Activated CD4-positive, alpha-beta T cell treated with anti-CD3 and anti-CD28 coated beads, Interleukin-10, Interleukin-2, amounts not matched to agents 100 ng/mL and 50 ng/mL, durations not matched to agents 16 hours and 8 hours (primary cell): ENCODE results near the gene SYT13.
"Not testable (repeated sequence)": the region's sequence is repeated elsewhere in the genome, so short reads cannot be mapped to it uniquely, and the experiment has no call there.

Experiments used
- DNase-seq: peaks from one replicate; pipeline ENCODE4 v3.0.0-alpha.2; 2020

The SYT13 gene

DNA sequence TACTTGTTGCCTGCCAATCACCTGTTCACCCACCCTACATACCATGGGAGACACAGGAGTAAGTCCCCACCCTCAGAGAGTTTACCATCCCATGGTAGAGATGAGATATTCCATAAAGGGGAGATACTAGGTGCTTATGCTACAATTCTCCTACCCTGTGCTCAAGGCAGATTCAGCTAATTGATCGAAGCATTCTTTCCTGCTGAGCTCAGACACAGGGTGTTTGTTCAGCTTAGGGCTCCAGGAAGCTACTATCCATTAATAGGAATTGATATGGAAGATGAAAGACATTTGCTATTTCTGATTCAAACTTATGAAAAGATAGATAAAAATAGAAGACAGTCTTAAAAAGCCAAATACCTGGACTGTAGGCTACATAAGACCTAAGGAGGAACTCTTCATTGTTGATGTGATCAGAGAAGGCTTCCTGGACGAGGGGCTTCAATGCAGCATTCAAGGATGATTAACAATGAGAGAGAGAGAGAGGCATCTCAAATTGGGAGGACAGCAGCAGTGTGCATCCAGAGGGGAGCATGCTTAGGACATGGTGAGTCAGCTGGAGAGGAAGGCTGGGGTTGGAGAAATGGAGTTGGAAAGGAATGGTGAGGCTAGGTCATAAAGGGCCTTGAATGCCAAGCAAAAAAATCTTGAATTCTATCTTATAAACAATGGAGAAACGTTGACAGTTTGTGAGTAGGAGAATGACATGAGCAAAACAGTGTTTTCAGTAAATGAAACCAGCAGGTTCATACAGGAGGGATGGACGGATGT is 15.0 kb downstream of the SYT13 start:
- no peak for DNase-seq

- no peak for DNase-seq
Measured at GRCh38 chr11:45269678-45270077, 16.5 kb downstream of the SYT13 start.

GRCh38 chr11:45267652-45268299 is 18.4 kb downstream of the SYT13 start:
- DNase-seq = no peak

GRCh38 chr11:45267052-45267451 is 19.1 kb downstream of the SYT13 start:
- peak; percentile 29 for DNase-seq

GRCh38 chr11:45266676-45267020 is 19.5 kb downstream of the SYT13 start:
- DNase-seq = no peak

GRCh38 chr11:45265969-45266675 is 20.0 kb downstream of the SYT13 start:
- no peak for DNase-seq

DNA sequence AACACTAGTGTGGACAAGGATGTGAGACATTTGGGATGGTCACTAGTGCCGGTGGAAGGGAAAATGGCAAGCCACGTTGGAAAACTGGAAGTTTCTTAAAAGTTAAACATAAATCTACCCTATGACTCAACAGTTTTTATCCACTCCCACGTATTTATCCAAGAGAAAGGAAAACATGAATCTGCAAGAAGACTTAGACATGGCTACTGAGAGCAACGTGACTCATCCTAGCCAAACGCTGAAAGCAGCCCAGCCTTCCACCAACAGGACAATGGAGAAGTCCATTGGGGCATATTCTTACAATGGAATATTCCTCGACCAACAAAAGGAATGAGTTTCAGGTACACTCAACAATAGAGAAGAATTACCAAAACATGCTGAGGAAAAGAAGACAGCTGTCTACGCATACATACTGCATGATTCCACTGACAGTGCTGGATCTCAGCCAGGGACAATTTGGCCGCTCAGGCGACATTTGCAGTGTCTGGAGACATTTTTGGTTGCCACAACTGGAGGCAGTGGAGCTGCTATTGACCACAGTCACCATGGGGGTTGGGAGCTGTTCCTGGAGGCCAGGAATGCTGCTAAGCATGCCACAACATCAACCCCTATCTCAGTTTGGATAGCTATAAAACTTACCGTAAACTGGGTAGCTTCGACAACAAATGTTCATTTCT is 21.2 kb downstream of the SYT13 start:
- DNase-seq = no peak

- no peak for DNase-seq
Measured at GRCh38 chr11:45263773-45264172, 22.4 kb downstream of the SYT13 start.

DNA sequence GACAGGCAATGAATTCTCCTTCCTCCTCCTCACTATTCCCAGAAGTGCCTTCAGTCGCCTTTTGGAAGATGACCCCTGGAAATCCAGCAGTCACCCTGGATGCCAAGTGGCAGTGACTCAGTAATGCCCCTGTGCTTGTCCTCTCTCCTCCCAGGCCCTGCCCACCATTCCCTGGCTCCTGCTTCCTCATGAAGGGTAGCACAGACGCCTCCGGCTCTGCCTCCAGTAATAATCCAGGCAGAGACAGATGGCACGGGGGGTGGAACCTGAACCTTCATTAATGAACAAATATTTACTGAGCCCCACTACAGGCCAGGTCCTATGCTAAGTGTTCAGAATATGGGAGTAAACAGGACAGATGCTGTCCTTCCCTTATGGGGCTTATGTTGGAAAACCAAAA is 23.2 kb downstream of the SYT13 start:
- no peak for DNase-seq

GRCh38 chr11:45260071-45260470 is 26.1 kb downstream of the SYT13 start:
- no peak for DNase-seq

DNA sequence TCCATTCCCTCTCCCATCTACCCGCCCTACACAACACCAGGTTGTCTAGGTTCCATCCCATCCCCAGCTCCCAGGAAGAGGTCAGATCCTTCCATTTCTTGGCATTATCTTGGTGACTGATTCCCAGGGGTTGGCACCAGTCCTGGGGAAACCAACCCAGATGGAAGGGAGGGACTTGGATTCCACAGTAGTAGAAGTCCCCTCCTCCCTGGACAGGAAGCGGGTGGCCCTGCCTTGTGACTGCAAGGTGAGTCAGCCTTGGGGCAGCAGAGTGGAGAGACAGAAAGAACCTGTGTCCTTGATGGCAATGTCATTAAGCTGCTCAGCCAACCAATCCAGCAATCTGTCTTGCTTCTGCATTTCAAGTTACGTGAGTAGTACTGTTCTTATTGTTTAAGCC is 26.5 kb downstream of the SYT13 start:
- DNase-seq = no peak

- DNase-seq = no peak
Measured at GRCh38 chr11:45258982-45259530, 27.1 kb downstream of the SYT13 start.

DNA sequence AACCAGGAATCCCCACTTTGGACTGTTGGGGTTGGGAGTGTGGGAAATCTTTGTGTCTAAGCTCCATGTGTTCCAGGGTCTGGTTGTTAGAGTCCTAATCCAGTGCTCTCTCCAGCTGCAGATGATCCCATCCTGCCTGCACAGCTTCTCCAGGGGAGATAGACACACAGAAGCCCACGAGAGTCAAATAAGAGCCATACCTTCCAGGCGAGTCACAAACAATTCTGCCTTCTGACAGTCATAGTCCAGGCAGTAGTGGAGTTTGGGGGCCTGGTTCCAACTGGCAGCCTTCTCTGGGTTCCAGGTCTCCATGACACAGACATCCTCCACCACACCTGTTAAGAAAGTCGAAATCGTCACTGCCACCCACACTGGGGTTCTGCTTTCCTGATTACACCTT is 32.1 kb downstream of the SYT13 start:
- no peak for DNase-seq

- no peak for DNase-seq
Measured at GRCh38 chr11:45253640-45254039, 32.5 kb downstream of the SYT13 start.

DNA sequence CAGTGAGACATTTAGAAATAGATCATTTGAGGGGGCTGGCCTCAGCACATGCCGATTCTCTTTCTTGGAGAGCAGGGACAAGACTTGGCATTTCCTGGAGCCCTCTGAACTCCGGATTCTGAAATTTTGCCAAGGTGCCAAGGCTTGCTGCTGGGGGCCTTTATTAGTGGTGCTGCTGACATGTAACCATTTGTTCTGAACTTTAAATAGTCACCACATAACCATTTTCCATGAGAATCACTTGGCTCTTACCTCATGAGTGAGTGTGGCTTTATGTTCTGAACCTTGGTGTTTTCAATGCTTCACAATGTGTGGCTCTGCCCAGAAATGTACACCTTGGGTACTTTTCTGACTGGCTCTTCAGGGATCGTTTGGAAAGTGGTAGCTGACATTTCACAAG is 33.3 kb downstream of the SYT13 start:
- no peak for DNase-seq

DNA sequence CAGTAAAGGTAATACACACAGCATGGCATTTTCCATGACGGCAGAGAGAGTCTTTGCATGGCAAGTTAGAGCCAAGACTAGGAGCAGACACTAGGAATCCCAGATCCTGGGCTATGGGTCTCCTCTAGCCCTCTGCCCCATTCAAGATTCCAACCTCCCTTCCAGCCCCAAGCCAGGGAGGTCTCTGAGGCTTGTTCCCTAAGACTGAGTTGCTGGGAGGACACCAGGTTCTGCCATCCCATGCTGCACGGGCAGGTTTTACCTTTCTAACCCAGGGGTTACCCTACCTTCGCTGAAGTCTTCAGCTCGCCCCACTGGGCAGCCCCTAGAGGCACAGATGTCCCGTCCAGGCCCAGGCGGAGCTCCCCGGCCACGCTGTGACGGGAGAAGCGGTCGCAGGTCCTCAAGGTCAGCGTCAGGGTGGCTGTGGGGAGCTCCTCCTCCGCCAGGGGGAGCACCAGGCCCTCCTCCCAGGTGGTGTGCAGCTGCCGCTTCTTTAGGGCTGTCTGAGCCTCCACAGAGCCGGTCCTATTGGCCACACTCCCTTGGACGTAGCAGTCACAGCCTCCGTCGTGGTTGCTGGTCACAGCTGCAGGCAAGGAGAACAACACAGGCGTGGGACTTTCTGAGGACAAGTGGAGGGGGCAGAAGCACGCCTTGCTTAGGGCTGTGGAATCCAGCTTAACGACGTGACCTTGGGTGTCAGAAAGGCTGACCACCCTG is 33.8 kb downstream of the SYT13 start:
- DNase-seq = peak; percentile 42

DNA sequence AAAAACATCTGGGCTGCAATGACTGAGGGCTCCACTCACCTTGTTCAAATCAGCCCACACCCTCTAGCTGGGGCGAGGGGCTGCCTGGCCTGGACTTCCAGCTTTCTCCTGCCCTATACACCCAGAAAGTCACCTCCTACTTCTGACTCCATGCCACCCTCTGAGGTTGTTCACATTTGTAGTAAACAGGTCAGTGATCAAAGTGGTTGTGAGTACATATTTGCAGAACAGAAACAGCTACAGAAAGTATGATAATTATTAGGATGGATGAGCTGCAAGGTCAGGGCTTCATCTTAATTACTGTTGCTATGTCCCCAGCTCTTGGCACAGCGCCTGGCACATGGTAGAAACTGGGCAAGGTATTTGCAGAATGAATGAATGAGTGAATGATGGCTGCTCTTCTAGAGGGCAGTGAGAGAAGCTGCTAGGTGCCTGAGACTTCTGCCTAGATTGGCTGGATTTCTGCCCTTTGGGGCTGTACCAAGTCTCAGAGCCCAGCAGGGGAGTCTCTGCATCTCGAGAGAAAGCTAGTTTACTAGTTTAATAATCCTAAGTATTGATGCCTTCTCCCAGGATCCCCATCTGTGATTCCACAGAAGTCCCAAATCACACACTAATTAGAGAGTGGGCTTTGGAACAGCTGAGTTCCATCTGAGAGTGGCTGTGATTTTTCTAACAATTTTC is 36.0 kb downstream of the SYT13 start:
- DNase-seq = no peak

GRCh38 chr11:45249372-45249771 is 36.8 kb downstream of the SYT13 start:
- not testable (repeated sequence) for DNase-seq

DNA sequence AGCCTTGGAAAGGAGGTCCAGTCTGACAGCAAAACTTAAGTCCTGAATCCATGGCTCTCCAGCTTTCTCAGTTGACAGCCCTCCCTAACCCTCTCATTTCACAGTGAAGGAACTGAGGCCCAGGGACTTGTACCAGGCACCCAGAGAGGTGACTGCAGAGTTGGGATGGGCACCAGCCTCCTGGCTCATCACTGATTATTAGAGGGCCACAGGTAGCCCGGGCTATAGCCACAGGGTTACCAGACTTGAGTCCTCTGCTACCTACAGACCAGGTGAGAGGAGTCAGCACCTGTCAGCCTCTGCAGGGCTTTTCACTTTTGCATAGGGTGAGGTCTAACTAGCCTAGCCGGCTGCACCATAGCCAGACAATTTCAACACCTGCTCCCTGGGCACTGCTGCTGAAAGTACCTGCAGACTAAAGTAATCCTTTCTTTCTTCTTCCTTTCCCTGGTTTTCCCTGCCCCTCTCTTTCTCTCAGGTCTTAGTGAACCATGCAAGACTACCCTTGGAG is 37.6 kb downstream of the SYT13 start:
- DNase-seq = no peak

GRCh38 chr11:45247433-45247832 is 38.7 kb downstream of the SYT13 start:
- DNase-seq = no peak

DNA sequence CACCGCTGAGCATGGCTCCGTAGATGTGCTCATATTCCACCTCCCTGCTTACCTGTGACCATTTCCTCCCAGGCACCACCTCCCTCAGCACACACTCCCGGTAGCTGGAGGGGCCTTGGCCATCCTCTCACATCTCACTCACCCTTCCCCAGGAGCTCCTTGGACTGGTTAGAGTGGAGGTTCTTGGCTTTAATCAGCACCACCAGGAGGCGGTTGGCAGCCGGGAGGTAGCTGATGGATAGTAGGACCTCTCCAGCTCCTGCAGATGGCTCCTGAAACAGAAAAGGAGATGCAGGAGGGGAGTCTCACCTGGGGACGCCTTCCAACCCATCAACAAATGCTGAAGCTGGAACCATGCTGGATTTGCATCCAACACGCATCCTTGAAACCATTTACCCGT is 39.9 kb downstream of the SYT13 start:
- no peak for DNase-seq
